Measurements from ENCODE around the gene DNPH1.

Gene DNPH1, protein sequence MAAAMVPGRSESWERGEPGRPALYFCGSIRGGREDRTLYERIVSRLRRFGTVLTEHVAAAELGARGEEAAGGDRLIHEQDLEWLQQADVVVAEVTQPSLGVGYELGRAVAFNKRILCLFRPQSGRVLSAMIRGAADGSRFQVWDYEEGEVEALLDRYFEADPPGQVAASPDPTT

GRCh38 chr6:43228951-43229802 is at the start of gene DNPH1:
TSS of gene DNPH1 (minus strand) at chr6:43229481. CDS start at chr6:43229456, 25 bp downstream.
- intact Hi-C loops (cut with DNase I): no loop called here
- DNase-seq: peak; percentile 48 to 93 (median 84)

DNA sequence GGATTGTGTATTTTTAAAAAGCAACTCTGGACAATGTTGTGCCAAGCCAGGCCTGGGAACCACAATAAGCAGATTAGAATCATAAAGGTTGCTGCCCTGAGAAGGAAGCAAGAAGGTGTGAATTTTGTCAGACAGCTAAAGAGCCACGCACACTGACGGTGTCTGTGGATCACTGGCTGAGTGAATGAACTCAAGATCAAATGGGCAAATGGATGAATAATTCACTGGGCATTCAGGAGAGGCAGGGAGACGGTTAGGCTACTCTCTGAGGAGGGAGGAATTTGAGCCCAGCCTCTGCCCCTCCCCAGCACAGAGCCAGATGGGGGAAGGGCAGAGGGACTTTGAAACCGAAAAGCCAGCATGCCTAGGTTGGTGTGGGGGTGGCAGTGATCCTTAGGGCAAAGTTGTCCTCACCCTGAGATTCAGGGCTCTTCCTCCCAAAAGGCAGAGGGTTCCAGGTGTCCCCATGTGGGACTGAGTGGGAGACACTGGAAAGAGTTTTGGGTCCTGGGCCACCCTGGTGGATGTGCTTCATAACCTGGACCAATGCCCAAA is 49.3 kb upstream of the DNPH1 start:
- no peak for DNase-seq
- intact Hi-C loops (cut with DNase I): no loop called here

- DNase-seq: peak in 27 of 42 donors; percentile 23 to 74 (median 49)
- intact Hi-C loops (cut with DNase I): no loop called here
These were observed 48.6 kb upstream of the DNPH1 start for GRCh38 chr6:43277643-43278523.

- intact Hi-C loops (cut with DNase I): no loop called here
- no peak for DNase-seq
These were observed 48.0 kb upstream of the DNPH1 start for GRCh38 chr6:43277306-43277642.

GRCh38 chr6:43276577-43277305 is 47.5 kb upstream of the DNPH1 start:
- intact Hi-C loops (cut with DNase I): no loop called here
- no peak for DNase-seq

- peak in 2 of 42 donors; percentile 33 to 40 for DNase-seq
- intact Hi-C loops (cut with DNase I): no loop called here
These were observed 46.7 kb upstream of the DNPH1 start for GRCh38 chr6:43275801-43276576.

GRCh38 chr6:43274916-43275597 is 45.8 kb upstream of the DNPH1 start:
- peak in 11 of 42 donors; percentile 15 to 58 (median 38) for DNase-seq

DNA sequence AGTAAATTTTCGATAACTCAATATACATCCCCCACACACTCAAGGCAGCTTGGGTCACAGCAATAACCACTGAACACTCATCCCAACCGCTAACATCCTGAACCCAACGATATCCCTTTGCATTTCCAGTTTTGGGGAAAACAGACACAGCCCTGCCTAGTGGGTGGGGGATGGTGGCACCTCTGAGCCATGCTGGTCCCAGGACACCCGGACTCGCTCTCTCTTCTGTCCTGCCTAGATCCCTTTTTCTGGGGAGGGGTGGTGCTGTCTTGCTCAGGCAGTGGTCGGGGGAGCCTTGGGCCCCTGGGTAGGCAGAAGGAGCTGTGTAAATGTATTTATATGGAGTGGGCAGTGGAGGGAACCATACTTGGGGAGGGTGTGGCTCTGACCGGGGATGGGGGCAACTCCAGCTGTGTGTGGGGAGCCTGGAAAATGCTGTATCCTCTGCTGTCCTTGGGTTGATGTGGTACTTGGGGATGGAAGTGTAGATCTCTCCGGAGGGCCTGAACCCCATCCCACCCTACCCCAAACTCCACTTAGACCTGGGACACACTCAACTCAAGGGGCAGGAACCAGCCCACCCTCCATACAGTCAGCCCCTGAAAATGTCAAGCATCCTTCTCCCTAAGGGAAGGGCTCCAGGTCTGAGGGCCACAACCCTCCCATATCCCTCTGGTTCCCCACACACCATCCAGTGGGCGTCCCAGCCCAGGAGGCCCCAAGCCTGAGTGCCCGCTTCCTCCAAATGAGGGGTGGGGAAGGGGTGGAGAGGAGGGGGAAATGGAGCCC is 45.0 kb upstream of the DNPH1 start:
- DNase-seq: no peak
- intact Hi-C loops (cut with DNase I): no loop called here

More at GRCh38 chr6:43274916-43275597, 45.8 kb upstream of the DNPH1 start:
- intact Hi-C loops (cut with DNase I): no loop called here

DNA sequence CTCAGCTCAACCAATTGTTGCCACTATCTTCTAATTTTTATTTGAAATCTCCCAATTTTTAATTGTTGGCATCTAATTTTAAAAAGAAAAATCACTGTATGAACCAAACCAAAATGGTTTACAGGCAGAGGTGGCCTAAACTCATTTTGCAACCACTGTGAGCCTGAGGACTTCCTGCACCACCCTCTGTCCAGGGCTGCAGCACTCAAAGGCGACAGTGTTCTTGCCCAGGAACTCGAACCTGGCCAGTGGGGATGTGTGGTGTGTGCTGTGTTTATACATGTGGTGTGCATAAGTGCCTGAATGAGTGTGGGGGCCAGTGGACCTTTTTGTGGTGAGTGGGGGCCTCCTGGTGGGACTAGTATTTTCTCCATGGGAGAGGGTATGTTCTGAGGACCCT is 44.4 kb upstream of the DNPH1 start:
- no peak for DNase-seq
- intact Hi-C loops (cut with DNase I): no loop called here

GRCh38 chr6:43271944-43272343 is 42.7 kb upstream of the DNPH1 start:
- no peak for DNase-seq
- intact Hi-C loops (cut with DNase I): no loop called here

- intact Hi-C loops (cut with DNase I): no loop called here
- no peak for DNase-seq
These were observed 42.0 kb upstream of the DNPH1 start for GRCh38 chr6:43271103-43271815.

- intact Hi-C loops (cut with DNase I): no loop called here
- peak in 2 of 42 donors; percentile 42 to 47 for DNase-seq
These were observed 40.2 kb upstream of the DNPH1 start for GRCh38 chr6:43269273-43270007.

GRCh38 chr6:43268782-43269272 is 39.5 kb upstream of the DNPH1 start:
- intact Hi-C loops (cut with DNase I): no loop called here
- DNase-seq: no peak

GRCh38 chr6:43268355-43268700 is 39.0 kb upstream of the DNPH1 start:
- intact Hi-C loops (cut with DNase I): no loop called here
- peak; percentile 42 to 89 (median 76) for DNase-seq

DNA sequence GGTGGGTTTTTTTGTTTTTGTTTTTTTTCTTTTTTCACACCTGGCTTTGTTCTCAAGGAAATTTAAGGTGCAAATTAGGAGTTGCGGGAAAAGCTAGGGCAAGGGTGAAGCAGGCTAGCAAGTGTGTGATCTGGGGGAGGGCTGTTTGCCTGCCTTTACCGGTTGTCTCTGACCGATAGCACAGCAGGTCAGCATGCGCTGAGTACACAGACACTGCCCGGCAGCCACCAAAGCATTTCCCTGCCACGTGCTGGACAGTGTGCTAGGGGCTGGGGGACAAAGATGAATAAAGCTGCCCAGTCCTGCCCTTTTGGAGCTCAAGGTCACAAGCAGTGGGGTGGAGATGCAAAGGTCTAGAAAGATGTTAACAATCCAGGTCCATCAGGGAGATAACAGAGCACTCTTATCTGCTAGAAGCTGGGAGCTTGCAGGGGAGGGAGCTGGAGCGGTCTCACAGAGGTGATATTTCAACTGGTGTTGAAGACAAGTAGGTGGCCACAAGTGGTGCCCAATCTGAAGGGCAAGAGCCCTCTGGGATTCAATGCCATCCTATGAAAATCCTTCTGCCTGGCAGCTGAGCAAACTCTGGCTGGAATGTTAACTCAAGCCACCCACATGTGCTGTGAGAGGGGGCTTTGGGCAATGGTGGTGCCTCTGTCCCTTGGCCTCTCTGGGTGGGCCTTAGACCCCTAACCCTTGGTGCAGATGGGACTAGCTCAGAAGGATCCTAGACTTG is 38.5 kb upstream of the DNPH1 start:
- DNase-seq: no peak
- intact Hi-C loops (cut with DNase I): no loop called here

All from head of caudate nucleus (tissue), 42 donors.